Keratinocyte (primary cell): Measurements from ENCODE around the gene GZMH. TPM values are rescaled to one million over a fixed set of nuclear protein-coding genes. Genes with fewer than 3 reads are reported as not detected.
A peak's percentile ranks its signal among the peaks of the same experiment; 100 is the strongest.
"Not testable (repeated sequence)": the region's sequence is repeated elsewhere in the genome, so short reads cannot be mapped to it uniquely, and the experiment has no call there.

Experiments used
- DNase-seq: peaks from one replicate; pipeline ENCODE4 v3.0.0-alpha.2; 2011; ENCODE audit warnings: low read depth, missing footprints, low spot score
- FAIRE-seq: peaks from 2 replicates; lab custom pipeline; 2011; peaks lifted over from hg19 to GRCh38; lab: Jason Lieb, UNC
- H2AFZ ChIP-seq: 2 replicates; pipeline ENCODE4 v1.6.0; 2012; ENCODE audit warnings: low read length, control low read depth, inconsistent platforms; ENCODE audit not compliant: control insufficient read depth
- H3K27ac ChIP-seq: 2 replicates; pipeline ENCODE4 v1.5.1; 2011; ENCODE audit warnings: low read length; ENCODE audit not compliant: control insufficient read depth, insufficient read depth
- H3K27me3 ChIP-seq: 3 replicates; pipeline ENCODE4 v1.6.0; 2011; ENCODE audit warnings: low read length; ENCODE audit not compliant: control insufficient read depth, insufficient read depth; ENCODE audit errors: extremely low read depth
- H3K36me3 ChIP-seq, 2 experiments: 2 replicates in 1 of 2; 3 replicates in 1 of 2; pipeline ENCODE4 v1.5.1; 2011; ENCODE audit warnings: low read length in 2 of 2, mild to moderate bottlenecking in 1 of 2; ENCODE audit not compliant: control insufficient read depth in 2 of 2, insufficient read depth in 2 of 2; ENCODE audit errors: extremely low read depth in 1 of 2
- H3K4me1 ChIP-seq: 3 replicates; pipeline ENCODE4 v1.5.1; 2011; ENCODE audit warnings: low read length; ENCODE audit not compliant: control insufficient read depth, insufficient read depth; ENCODE audit errors: extremely low read depth
- H3K4me2 ChIP-seq: 3 replicates; pipeline ENCODE4 v1.6.0; 2011; ENCODE audit warnings: low read depth, low read length; ENCODE audit not compliant: control insufficient read depth, insufficient read depth; ENCODE audit errors: extremely low read depth
- H3K4me3 ChIP-seq, 3 experiments: fragments of 200-600 bp in 1 of 3; sonication (generic) in 1 of 3; 2 replicates in 2 of 3; 3 replicates in 1 of 3; pipeline ENCODE4 v1.5.1; 2011 to 2016; ENCODE audit warnings: low read length in 3 of 3, mild to moderate bottlenecking in 3 of 3, control low read depth in 2 of 3, inconsistent platforms in 1 of 3, low read depth in 1 of 3, mixed read lengths in 1 of 3, mixed run types in 1 of 3, moderate library complexity in 1 of 3; ENCODE audit not compliant: control insufficient read depth in 2 of 3, insufficient read depth in 2 of 3; ENCODE audit errors: extremely low read depth in 1 of 3
- H3K79me2 ChIP-seq: 2 replicates; pipeline ENCODE4 v1.6.0; 2012; ENCODE audit warnings: low read length; ENCODE audit not compliant: control insufficient read depth, insufficient read depth
- H3K9ac ChIP-seq: 3 replicates; pipeline ENCODE4 v1.6.0; 2011; ENCODE audit warnings: low read length; ENCODE audit not compliant: control insufficient read depth, insufficient read depth; ENCODE audit errors: extremely low read depth
- H3K9me1 ChIP-seq: 3 replicates; pipeline ENCODE4 v1.6.0; 2011; ENCODE audit warnings: low read length; ENCODE audit not compliant: control insufficient read depth, insufficient read depth; ENCODE audit errors: extremely low read depth
- H3K9me3 ChIP-seq: 2 replicates; pipeline ENCODE4 v1.5.1; 2012; ENCODE audit warnings: low read depth, low read length; ENCODE audit not compliant: control insufficient read depth
- H4K20me1 ChIP-seq: 3 replicates; pipeline ENCODE4 v1.6.0; 2011; ENCODE audit warnings: low read length; ENCODE audit not compliant: control insufficient read depth, insufficient read depth; ENCODE audit errors: extremely low read depth
- EZH2 ChIP-seq: IDR thresholded peaks from one replicate; pipeline ENCODE4 v1.6.1; 2012; ENCODE audit warnings: inconsistent platforms, mild to moderate bottlenecking, low read length, moderate library complexity
- dilution Hi-C: fragments of 300-500 bp; cut with MboI; formaldehyde crosslinking; loops from one replicate; pipeline ENCODE4 v1.7.0; 2020; ENCODE audit warnings: low sequenced_read_pairs; ENCODE audit not compliant: extremely low pct_ligation_motif_present
- polyA plus RNA-seq, 5 experiments: library from polyadenylated mRNA; depleted of rRNA in 3 of 5; stranded (reverse) in 3 of 5; stranded (forward) in 1 of 5; unstranded in 1 of 5; fragments of >200 nt; gene quantifications; 1 replicate in 1 of 5; 2 replicates in 3 of 5; 3 replicates in 1 of 5; pipeline versions ENCODE4 v1.2.1 to v1.2.3, GENCODE V29; 2011 to 2012; ENCODE audit warnings: missing spikeins in 2 of 5, low read depth in 1 of 5, low replicate concordance in 1 of 5
- TF ChIP-seq, protein P1 (sequence below), 3 experiments: IDR thresholded peaks in 1 of 3; conservative IDR thresholded peaks in 1 of 3; optimal IDR thresholded peaks in 1 of 3; 2 replicates in 2 of 3; 3 replicates in 1 of 3; pipeline versions ENCODE3 to v1.5.1; 2011; ENCODE audit warnings: low read length in 3 of 3, mild to moderate bottlenecking in 3 of 3, moderate library complexity in 2 of 3, control low read depth in 1 of 3, inconsistent platforms in 1 of 3; ENCODE audit not compliant: insufficient read depth in 2 of 3; ENCODE audit errors: extremely low read depth in 1 of 3

Gene GZMH
- polyA plus RNA-seq, 1 donor (not counting 4 experiments of a cell fraction or from before 2014, with no cell fraction given) = not detected

- Histone ChIP-seq H3K9me3 (no peaks in the 10 kb centered on the region), H3K9ac (peak overlapping the region; percentile 48), H3K27me3 (no peaks in the 10 kb centered on the region), H3K27ac (peak overlapping the region; percentile 68), H3K4me3 (peak overlapping the region in 1 of 3 experiments; percentile 24), H3K9me1 (no peaks in the 10 kb centered on the region), H3K36me3 (no peaks in the 10 kb centered on the region), H4K20me1 (no peaks in the 10 kb centered on the region), H3K79me2 (no peaks in the 10 kb centered on the region), H2AFZ (peak overlapping the region; percentile 86), H3K4me1 (peaks cover 11% of the 10 kb centered on the region), H3K4me2 (peak overlapping the region; percentile 51)
- FAIRE-seq (peak; percentile 93), DNase-seq (peak; percentile 80)
- dilution Hi-C loops = no loop called here
- no peak for TF ChIP-seq EZH2
- TF ChIP-seq, protein P1, sequence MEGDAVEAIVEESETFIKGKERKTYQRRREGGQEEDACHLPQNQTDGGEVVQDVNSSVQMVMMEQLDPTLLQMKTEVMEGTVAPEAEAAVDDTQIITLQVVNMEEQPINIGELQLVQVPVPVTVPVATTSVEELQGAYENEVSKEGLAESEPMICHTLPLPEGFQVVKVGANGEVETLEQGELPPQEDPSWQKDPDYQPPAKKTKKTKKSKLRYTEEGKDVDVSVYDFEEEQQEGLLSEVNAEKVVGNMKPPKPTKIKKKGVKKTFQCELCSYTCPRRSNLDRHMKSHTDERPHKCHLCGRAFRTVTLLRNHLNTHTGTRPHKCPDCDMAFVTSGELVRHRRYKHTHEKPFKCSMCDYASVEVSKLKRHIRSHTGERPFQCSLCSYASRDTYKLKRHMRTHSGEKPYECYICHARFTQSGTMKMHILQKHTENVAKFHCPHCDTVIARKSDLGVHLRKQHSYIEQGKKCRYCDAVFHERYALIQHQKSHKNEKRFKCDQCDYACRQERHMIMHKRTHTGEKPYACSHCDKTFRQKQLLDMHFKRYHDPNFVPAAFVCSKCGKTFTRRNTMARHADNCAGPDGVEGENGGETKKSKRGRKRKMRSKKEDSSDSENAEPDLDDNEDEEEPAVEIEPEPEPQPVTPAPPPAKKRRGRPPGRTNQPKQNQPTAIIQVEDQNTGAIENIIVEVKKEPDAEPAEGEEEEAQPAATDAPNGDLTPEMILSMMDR (optimal IDR thresholded peaks at IDR 0.05 in 1 of 3, IDR thresholded peaks at IDR 0.05 in 1 of 3, conservative IDR thresholded peaks at IDR 0.05 in 1 of 3; ENCODE audit: extremely low read depth in 1 of 3, insufficient read depth in 2 of 3, low read length in 3 of 3) = no peak
These were observed 14.2 kb downstream of the GZMH start for GRCh38 chr14:24595073-24595808.

DNA sequence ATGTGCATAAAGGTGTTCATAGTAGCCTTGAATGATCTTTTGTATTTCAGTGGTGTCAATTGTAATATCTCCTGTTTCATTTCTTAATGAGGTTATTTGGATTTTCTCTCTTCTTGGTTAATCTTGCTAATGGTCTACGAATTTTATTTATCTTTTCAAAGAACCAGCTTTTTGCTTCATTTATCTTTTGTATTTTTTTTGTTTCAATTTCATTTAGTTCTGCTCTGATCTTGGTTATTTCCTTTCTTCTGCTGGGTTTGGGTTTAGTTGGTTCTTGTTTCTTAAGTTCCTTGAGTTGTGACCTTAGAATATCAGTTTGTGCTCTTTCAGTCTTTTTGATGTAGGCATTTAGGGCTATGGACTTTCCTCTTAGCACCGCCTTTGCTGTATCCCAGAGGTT is 18.5 kb downstream of the GZMH start:
- H3K27ac ChIP-seq, H3K9me3 ChIP-seq, H3K4me2 ChIP-seq, dilution Hi-C loops, H3K4me3 ChIP-seq, H4K20me1 ChIP-seq, H3K36me3 ChIP-seq, FAIRE-seq, H3K9me1 ChIP-seq, H3K9ac ChIP-seq, DNase-seq, H3K4me1 ChIP-seq, H3K79me2 ChIP-seq, H2AFZ ChIP-seq, H3K27me3 ChIP-seq: not testable (repeated sequence)

DNA sequence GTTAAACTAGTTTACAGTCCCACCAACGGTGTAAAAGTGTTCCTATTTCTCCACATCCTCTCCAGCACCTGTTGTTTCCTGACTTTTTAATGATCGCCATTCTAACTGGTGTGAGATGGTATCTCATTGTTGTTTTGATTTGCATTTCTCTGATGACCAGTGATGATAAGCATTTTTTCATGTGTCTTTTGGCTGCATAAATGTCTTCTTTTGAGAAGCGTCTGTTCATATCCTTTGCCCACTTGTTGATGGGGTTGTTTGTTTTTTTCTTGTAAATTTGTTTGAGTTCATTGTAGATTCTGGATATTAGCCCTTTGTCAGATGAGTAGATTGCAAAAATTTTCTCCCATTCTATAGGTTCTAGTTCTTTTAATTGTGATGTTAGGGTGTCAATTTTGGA is 25.1 kb downstream of the GZMH start:
- H3K4me3 ChIP-seq, DNase-seq, H3K9me1 ChIP-seq, H3K27ac ChIP-seq, H4K20me1 ChIP-seq, H3K9me3 ChIP-seq, H3K36me3 ChIP-seq, H3K79me2 ChIP-seq, H2AFZ ChIP-seq, H3K9ac ChIP-seq, H3K4me2 ChIP-seq, H3K27me3 ChIP-seq, H3K4me1 ChIP-seq, dilution Hi-C loops, FAIRE-seq: not testable (repeated sequence)
